Stimulated activated CD8-positive, alpha-beta memory T cell treated with anti-CD3 and anti-CD28 coated beads, Interleukin-4, amount 100 ng/mL, for 4 hours (primary cell): ENCODE results near the gene ZNF277.

Experiments
- DNase-seq, 2 donors: peaks; one replicate each; pipeline ENCODE4 v3.0.0-alpha.2; 2020; ENCODE audit warnings: low read depth in 2 of 2, low spot score in 1 of 2

Gene ZNF277

DNA sequence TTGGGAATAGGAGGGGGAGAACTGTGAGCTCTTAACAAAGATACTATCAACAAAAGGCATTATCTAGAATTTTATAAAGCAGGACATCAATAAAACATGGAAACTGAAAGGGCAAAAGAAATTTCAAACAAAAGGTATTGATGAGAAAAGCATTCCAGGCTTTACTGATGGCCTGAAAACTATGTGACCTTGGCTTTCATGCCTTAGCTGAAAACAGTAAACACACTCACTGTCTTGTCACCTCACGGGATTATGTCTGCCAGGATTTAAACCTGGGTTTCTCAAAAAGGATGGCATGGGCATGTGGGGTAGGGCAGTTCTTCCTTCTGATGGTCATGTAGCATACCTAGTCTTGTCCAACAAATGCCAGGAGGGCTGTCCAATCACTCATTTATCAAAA lies 23.2 kb upstream of the ZNF277 start:
- DNase-seq, result no peak

- DNase-seq, result no peak
Measured at GRCh38 chr7:112184455-112184854, 22.0 kb upstream of the ZNF277 start.

- no peak for DNase-seq
Measured at GRCh38 chr7:112185005-112185834, 21.3 kb upstream of the ZNF277 start.

DNA sequence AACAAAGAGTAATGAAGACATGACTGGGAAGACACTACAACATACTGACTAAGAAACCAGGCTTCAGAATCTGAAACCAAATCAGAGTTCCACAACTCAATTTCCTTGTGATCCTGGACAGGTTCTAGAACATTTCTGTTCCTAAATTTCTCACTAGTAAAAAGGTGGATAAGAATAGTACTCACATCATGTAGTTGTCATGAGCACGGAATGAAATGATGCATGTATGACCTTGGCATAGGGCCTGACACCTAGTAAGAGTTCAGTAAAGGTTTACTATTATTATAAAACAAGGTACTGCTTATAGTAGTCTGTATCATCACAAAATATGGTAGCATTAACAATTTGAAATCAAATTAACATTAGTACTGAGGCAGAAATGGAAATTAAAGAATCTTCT lies 20.2 kb upstream of the ZNF277 start:
- no peak for DNase-seq

DNA sequence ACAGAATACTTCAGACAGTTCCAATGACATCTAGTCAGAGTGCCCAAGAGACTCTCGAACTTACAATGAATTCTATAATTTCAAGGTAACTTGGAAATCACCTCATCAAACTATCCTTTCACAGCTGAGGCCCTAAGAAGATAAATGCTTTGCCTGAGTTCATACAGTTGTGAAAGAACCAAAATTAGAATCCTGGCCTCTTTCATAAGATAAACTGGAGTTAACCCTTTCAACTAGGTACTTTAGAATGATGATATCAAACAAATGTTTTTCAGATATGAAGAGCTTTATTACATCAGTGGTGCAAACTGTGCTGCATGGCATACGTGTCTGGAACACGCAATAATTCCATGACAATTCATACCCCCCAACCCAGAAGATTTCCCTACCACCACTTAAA lies 18.2 kb upstream of the ZNF277 start:
- DNase-seq, result no peak

GRCh38 chr7:112189691-112190090 lies 16.8 kb upstream of the ZNF277 start:
- no peak for DNase-seq

GRCh38 chr7:112190120-112190519 lies 16.4 kb upstream of the ZNF277 start:
- DNase-seq, result no peak

- no peak for DNase-seq
Measured at GRCh38 chr7:112192236-112193154, 14.0 kb upstream of the ZNF277 start.

DNA sequence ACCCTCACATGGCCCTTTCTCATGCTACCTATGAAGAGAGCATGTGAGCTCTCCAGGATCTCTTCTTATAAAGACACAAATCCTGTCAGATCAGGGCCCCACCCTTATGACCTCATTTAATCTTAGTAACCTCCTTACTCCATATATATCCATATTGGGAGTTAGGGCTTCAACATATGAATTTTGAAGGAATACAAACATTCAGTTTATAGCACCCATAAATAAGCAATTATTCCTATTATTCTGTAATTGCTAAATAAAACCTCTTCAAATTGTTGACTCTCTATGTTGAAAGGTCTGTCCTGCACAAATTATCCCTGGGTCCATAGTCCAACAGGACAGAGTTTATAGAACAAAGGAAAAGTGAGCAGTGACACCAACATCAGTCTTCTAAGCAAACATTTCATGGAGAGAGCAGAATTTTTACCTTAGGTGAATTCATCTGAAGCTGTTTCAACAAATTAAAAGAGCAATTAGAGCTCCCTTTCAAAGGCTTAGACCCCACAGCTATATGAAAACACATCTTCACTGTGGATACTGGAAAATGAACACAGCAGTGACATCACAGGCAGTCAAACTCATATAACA lies 12.5 kb upstream of the ZNF277 start:
- no peak for DNase-seq

DNA sequence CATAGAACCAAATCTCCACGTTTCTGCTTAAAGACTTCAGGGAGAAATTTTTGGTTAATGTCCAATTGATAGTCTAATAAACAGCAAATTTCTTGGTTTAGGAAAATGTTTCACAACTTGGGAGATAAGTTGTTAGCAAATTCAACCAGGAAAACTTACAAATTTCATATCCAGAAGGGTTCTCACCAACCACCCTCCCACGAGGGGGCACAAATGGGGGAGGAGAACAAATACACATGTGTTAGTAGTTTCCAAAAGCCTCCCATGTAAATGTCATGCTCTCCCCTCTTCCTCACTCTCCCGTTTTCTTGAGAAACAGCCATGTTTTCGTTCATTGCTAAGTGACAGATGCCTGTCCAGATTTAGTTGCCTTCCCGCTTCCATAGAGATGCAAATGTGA lies 10.8 kb upstream of the ZNF277 start:
- DNase-seq, result no peak

DNA sequence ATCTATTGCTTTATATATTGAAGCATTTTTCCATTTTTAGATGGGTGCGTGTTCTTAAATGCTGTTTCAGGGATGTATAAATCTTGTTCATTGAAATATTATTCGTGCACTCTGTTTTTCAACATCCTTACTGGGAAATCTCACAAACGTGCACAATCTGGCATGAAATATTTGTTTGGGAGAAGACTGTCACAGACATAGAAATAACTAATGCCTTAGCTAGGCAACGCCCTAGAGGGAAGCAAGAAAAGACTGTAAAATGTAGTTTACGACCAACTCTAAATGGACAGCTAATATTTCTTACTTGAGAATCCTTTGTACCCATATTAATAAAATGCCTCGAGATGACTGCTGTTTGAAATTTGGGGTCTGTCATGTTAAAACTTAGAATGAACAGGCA lies 9.2 kb upstream of the ZNF277 start:
- DNase-seq, result no peak

DNA sequence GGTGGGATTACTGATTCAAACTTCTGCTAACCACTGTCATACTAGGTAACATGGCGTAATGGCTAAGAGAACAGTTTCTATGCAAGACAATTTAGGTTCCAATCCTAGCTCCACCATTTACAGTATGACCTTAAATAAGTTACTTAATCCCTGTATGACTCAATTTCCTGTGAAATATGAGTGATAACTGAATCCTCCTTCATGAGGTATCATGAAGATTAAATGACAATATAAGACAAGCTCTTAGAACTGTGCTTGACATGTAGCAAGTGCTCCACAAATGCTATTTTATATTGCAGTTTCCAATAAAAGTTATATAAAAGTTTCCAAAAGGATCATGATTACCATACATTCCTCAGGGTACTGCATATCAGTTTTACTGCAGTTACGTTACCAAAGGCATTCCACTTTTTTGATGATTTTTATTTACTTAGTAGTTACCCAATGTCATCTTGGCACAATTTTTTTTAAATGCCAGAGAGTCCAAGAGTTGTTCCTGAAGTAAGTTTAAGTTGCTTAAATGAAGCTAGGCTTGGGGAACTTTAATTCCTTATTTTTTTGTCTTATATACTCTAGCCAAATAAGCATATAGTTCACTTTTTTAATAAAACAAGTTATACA lies 7.3 kb upstream of the ZNF277 start:
- DNase-seq, result no peak

DNA sequence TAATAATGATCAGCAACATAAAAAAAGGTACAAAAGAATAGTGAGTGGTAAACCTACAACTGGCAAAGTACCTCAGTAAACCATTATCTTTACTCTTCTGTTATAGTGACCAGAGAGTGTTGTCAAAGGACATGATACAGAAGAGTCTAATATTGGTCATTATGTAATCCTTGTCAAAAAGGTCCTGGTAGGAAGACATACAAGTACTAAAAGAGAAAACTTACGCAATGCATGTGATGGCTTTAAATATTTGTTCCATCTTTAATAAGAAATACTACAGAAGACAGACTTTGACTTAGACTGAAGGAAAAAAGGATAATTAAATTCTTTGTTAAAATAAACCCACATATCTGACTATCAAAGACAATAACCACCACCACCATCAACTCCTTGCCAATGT lies 6.8 kb upstream of the ZNF277 start:
- DNase-seq, result no peak

DNA sequence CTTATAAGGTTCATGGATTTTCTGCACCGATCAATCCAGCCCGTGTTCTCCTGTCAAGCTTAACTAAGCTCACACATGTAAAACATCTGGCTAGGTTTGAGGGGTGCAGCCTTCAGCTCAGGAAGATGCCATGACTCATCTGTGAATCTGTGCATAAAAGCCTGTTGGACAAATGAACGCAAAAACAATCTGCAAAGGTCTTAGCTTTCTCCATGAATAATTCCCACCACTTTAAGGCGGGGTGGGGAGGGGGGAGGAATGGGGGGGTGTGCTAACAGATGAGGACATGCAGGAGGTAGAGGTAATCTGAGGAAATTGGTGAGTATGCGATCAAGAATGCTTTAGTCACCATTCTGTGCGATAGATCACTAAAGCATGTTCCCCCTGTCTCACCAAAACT lies 5.1 kb upstream of the ZNF277 start:
- DNase-seq, result no peak

GRCh38 chr7:112201839-112202238 lies 4.7 kb upstream of the ZNF277 start:
- no peak for DNase-seq

- no peak for DNase-seq
Measured at GRCh38 chr7:112202816-112203215, 3.7 kb upstream of the ZNF277 start.

- DNase-seq, result no peak
Measured at GRCh38 chr7:112203365-112203739, 3.1 kb upstream of the ZNF277 start.

DNA sequence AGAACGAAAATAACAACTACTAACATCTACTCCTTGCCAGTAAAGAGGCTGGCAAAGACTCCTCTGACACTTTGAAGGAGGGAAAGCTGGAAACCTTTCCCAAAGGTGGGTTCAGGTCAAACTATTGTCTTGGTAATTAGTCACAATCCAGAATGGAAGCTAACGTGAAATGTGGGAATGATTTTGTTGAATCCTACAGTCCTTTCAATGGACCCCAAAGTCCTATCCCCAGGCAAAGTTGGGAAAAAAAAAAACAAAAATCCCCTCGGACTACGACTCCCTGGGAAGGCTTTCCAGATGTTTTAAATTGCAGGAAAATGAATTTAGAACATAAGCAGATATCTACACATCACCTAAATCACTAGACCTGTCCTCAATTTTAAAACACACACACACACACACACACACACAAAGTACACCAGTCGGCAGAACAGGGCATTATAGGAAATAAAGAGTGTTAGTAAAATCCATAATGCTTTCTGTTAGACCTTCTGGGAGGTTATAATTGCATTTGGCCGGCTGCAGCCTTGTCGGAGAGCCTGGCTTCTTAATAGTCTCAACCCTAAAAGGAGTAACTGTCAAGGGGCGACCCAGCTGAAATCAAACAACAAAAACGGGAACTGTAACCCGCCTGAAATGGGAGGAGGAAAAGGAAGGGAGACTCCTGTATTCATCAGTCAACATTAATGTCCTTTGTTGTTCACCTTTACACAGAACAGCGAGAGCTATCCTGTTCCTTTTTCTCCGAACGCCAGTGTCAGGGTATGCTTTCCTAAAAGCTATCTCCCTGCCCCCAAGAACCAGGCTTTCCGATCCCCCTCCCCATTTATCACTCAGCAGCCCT lies 1.8 kb upstream of the ZNF277 start:
- no peak for DNase-seq

- no peak for DNase-seq
Measured at GRCh38 chr7:112205343-112206237, 905 bp upstream of the ZNF277 start.
